Activated CD4-positive, CD25-positive, alpha-beta regulatory T cell treated with anti-CD3 and anti-CD28 coated beads, Interleukin-2, amount 50 U/mL, for 16 hours (primary cell): ENCODE measurements around the gene SLC4A11.
"Not testable (repeated sequence)": the region's sequence is repeated elsewhere in the genome, so short reads cannot be mapped to it uniquely, and the experiment has no call there.

Source experiments
- DNase-seq: peaks from one replicate; pipeline ENCODE4 v3.0.0-alpha.2; 2020; ENCODE audit warnings: low read depth, low spot score

Gene SLC4A11

GRCh38 chr20:3227936-3228749 is 10.8 kb downstream of the SLC4A11 start:
- no peak for DNase-seq

GRCh38 chr20:3227506-3227905 is 11.5 kb downstream of the SLC4A11 start:
- no peak for DNase-seq

GRCh38 chr20:3226864-3227263 is 12.1 kb downstream of the SLC4A11 start:
- DNase-seq: no peak

- no peak for DNase-seq
Observed at GRCh38 chr20:3226093-3226492, 12.9 kb downstream of the SLC4A11 start.

- no peak for DNase-seq
Observed at GRCh38 chr20:3224681-3225421, 14.1 kb downstream of the SLC4A11 start.

- DNase-seq: no peak
Observed at GRCh38 chr20:3223994-3224680, 14.9 kb downstream of the SLC4A11 start.

GRCh38 chr20:3223651-3223993 is 15.4 kb downstream of the SLC4A11 start:
- DNase-seq: no peak

GRCh38 chr20:3222635-3223600 is 16.1 kb downstream of the SLC4A11 start:
- no peak for DNase-seq

- DNase-seq: no peak
Observed at GRCh38 chr20:3221398-3222226, 17.4 kb downstream of the SLC4A11 start.

GRCh38 chr20:3218307-3218988 is 20.5 kb downstream of the SLC4A11 start:
- DNase-seq: peak; percentile 56

- DNase-seq: not testable (repeated sequence)
Observed at GRCh38 chr20:3215359-3215917, 23.6 kb downstream of the SLC4A11 start.

GRCh38 chr20:3213226-3213625 is 25.8 kb downstream of the SLC4A11 start:
- no peak for DNase-seq

- DNase-seq: no peak
Observed at GRCh38 chr20:3210346-3210745, 28.6 kb downstream of the SLC4A11 start.

- no peak for DNase-seq
Observed at GRCh38 chr20:3209946-3210317, 29.1 kb downstream of the SLC4A11 start.

GRCh38 chr20:3209257-3209945 is 29.6 kb downstream of the SLC4A11 start, which contains the start of gene ITPA:
Gene ITPA (plus strand): TSS chr20:3209498. CDS start chr20:3209552, 54 bp downstream.
- DNase-seq: peak; percentile 29

- DNase-seq: no peak
Observed at GRCh38 chr20:3208786-3209256, 30.2 kb downstream of the SLC4A11 start.

- DNase-seq: peak; percentile 77
Observed at GRCh38 chr20:3204124-3204794, 34.7 kb downstream of the SLC4A11 start, which contains the start of gene DDRGK1. Gene DDRGK1 (minus strand): TSS chr20:3204682. CDS start chr20:3204627, 55 bp downstream.
